ENCODE data around the gene AIFM3. TPM values are rescaled to one million over a fixed set of nuclear protein-coding genes. Genes with fewer than 3 reads are reported as not detected.

AIFM3 gene
- total RNA-seq, 1 donor, result 0.72 TPM

GRCh38 chr22:20977019-20977418 is 10.0 kb downstream of the AIFM3 start:
- no peak overlapping the region for H3K4me2 ChIP-seq (ENCODE audit: insufficient read depth, low read length)
- DNase-seq (ENCODE audit: insufficient read length, low spot score, missing footprints), result no peak
- H3K36me3 ChIP-seq (ENCODE audit: insufficient read depth, low read length), result no peaks in the 10 kb centered on the region
- peaks cover 2% of the 10 kb centered on the region for H3K79me2 ChIP-seq (ENCODE audit: insufficient read depth, low read length)
- no peak for TF ChIP-seq CTCF (IDR thresholded peaks at IDR 0.05; ENCODE audit: extremely low read depth, low read depth, low read length)
- H3K27ac ChIP-seq (ENCODE audit: low read depth, low read length), result no peak overlapping the region
- peaks cover 7% of the 10 kb centered on the region for H3K9me3 ChIP-seq (ENCODE audit: low read depth, low read length)
- no peak overlapping the region for H3K4me3 ChIP-seq (ENCODE audit: insufficient read depth, low read length)
- no peaks in the 10 kb centered on the region for H3K27me3 ChIP-seq (ENCODE audit: insufficient read depth, low read length)
- H4K20me1 ChIP-seq (ENCODE audit: insufficient read depth, low read length), result no peaks in the 10 kb centered on the region
- peaks cover 17% of the 10 kb centered on the region for H3K4me1 ChIP-seq (ENCODE audit: insufficient read depth, low read length)
- no peak overlapping the region for H2AFZ ChIP-seq (ENCODE audit: low read length)

- Histone ChIP-seq H3K9me3 (ENCODE audit: low read depth, low read length) (peaks cover 7% of the 10 kb centered on the region), H3K4me1 (ENCODE audit: insufficient read depth, low read length) (peaks cover 18% of the 10 kb centered on the region), H3K79me2 (ENCODE audit: insufficient read depth, low read length) (peaks cover 8% of the 10 kb centered on the region), H4K20me1 (ENCODE audit: insufficient read depth, low read length) (no peaks in the 10 kb centered on the region), H3K36me3 (ENCODE audit: insufficient read depth, low read length) (no peaks in the 10 kb centered on the region), H2AFZ (ENCODE audit: low read length) (no peak overlapping the region), H3K27me3 (ENCODE audit: insufficient read depth, low read length) (no peaks in the 10 kb centered on the region), H3K4me3 (ENCODE audit: insufficient read depth, low read length) (no peak overlapping the region), H3K27ac (ENCODE audit: low read depth, low read length) (no peak overlapping the region), H3K4me2 (ENCODE audit: insufficient read depth, low read length) (no peak overlapping the region)
- DNase-seq (ENCODE audit: insufficient read length, low spot score, missing footprints), result no peak
- TF ChIP-seq CTCF (IDR thresholded peaks at IDR 0.05; ENCODE audit: extremely low read depth, low read depth, low read length), result no peak
Observed at GRCh38 chr22:20977516-20978170, 10.6 kb downstream of the AIFM3 start.

GRCh38 chr22:20978419-20978818 is 11.4 kb downstream of the AIFM3 start:
- H4K20me1 ChIP-seq (ENCODE audit: insufficient read depth, low read length), result no peaks in the 10 kb centered on the region
- no peak overlapping the region for H3K4me2 ChIP-seq (ENCODE audit: insufficient read depth, low read length)
- no peak for DNase-seq (ENCODE audit: insufficient read length, low spot score, missing footprints)
- no peak overlapping the region for H3K27ac ChIP-seq (ENCODE audit: low read depth, low read length)
- H2AFZ ChIP-seq (ENCODE audit: low read length), result no peak overlapping the region
- peaks cover 26% of the 10 kb centered on the region for H3K4me1 ChIP-seq (ENCODE audit: insufficient read depth, low read length)
- H3K9me3 ChIP-seq (ENCODE audit: low read depth, low read length), result peaks cover 7% of the 10 kb centered on the region
- H3K36me3 ChIP-seq (ENCODE audit: insufficient read depth, low read length), result no peaks in the 10 kb centered on the region
- H3K4me3 ChIP-seq (ENCODE audit: insufficient read depth, low read length), result no peak overlapping the region
- no peaks in the 10 kb centered on the region for H3K27me3 ChIP-seq (ENCODE audit: insufficient read depth, low read length)
- no peak for TF ChIP-seq CTCF (IDR thresholded peaks at IDR 0.05; ENCODE audit: extremely low read depth, low read depth, low read length)
- peaks cover 15% of the 10 kb centered on the region for H3K79me2 ChIP-seq (ENCODE audit: insufficient read depth, low read length)

- Histone ChIP-seq H4K20me1 (ENCODE audit: insufficient read depth, low read length) (no peaks in the 10 kb centered on the region), H2AFZ (ENCODE audit: low read length) (peak overlapping the region; percentile 92), H3K27ac (ENCODE audit: low read depth, low read length) (no peak overlapping the region), H3K4me1 (ENCODE audit: insufficient read depth, low read length) (peaks cover 30% of the 10 kb centered on the region), H3K27me3 (ENCODE audit: insufficient read depth, low read length) (no peaks in the 10 kb centered on the region), H3K4me3 (ENCODE audit: insufficient read depth, low read length) (peak overlapping the region; percentile 67), H3K36me3 (ENCODE audit: insufficient read depth, low read length) (peaks cover 2% of the 10 kb centered on the region), H3K9me3 (ENCODE audit: low read depth, low read length) (peaks cover 7% of the 10 kb centered on the region), H3K4me2 (ENCODE audit: insufficient read depth, low read length) (peak overlapping the region; percentile 77), H3K79me2 (ENCODE audit: insufficient read depth, low read length) (peaks cover 24% of the 10 kb centered on the region)
- DNase-seq (ENCODE audit: insufficient read length, low spot score, missing footprints), result peak; percentile 97
- no peak for TF ChIP-seq CTCF (IDR thresholded peaks at IDR 0.05; ENCODE audit: extremely low read depth, low read depth, low read length)
Observed at GRCh38 chr22:20979243-20979809, 12.3 kb downstream of the AIFM3 start.

Measured in osteoblast (primary cell).